Tibial artery (tissue), 4 donors: Measurements from ENCODE around the gene ATP1A1.

Source experiments
- DNase-seq, 2 donors: peaks; one replicate each; pipeline ENCODE4 v3.0.0-alpha.2; 2019
- H3K27ac ChIP-seq, 2 donors: fragments of 200-600 bp; sonication (generic) in 1 of 2; 1 replicate in 1 of 2; 2 replicates in 1 of 2; pipeline ENCODE4 v1.5.1; 2018 to 2019; ENCODE audit warnings: mild to moderate bottlenecking in 1 of 2
- H3K27me3 ChIP-seq, 2 donors: fragments of 200-600 bp; sonication (generic) in 1 of 2; one replicate each; pipeline versions ENCODE4 v1.5.1 to v1.6.0; 2016 to 2019
- H3K36me3 ChIP-seq, 3 donors: fragments of 200-600 bp; sonication (generic) in 2 of 3; one replicate each; pipeline ENCODE4 v1.5.1; 2016 to 2019; ENCODE audit warnings: mild to moderate bottlenecking in 2 of 3
- H3K4me1 ChIP-seq, 4 donors: fragments of 200-600 bp; sonication (generic) in 2 of 4; 1 replicate in 3 of 4; 2 replicates in 1 of 4; pipeline ENCODE4 v1.5.1; 2016 to 2019
- H3K4me3 ChIP-seq, 2 donors: fragments of 200-600 bp; sonication (generic) in 1 of 2; 1 replicate in 1 of 2; 2 replicates in 1 of 2; pipeline ENCODE4 v1.5.1; 2018 to 2019; ENCODE audit warnings: mild to moderate bottlenecking in 2 of 2
- H3K9me3 ChIP-seq, 3 donors: fragments of 200-600 bp; sonication (generic) in 1 of 3; one replicate each; pipeline ENCODE4 v1.5.1; 2016 to 2019
- intact Hi-C: fragments of 100-400 bp; cut with DNase I; formaldehyde crosslinking; loops from one replicate; pipeline ENCODE4 v1.15.0; 2023; ENCODE audit warnings: low total_unique reads
- TF ChIP-seq, protein P1 (sequence below), 2 experiments: fragments of 200-600 bp in 1 of 2; fragments of 450-650 bp in 1 of 2; IDR thresholded peaks; one replicate each; pipeline ENCODE4 v1.5.1; 2017 to 2019; ENCODE audit warnings: antibody characterized with exemption in 2 of 2, mild to moderate bottlenecking in 1 of 2, moderate library complexity in 1 of 2

ATP1A1 gene

GRCh38 chr1:116411784-116412479 is 38.9 kb downstream of the ATP1A1 start:
- Histone ChIP-seq H3K27me3 (no peaks in the 10 kb centered on the region), H3K36me3 (peaks cover 4 to 33% (median 10%) of the 10 kb centered on the region in 3 donors), H3K4me1 (peaks cover 0 to 8% (median 0%) of the 10 kb centered on the region in 4 donors), H3K4me3 (no peak overlapping the region), H3K9me3 (no peaks in the 10 kb centered on the region), H3K27ac (no peak overlapping the region)
- no peak for DNase-seq
- intact Hi-C loops, result loop anchor here (10.0 kb wide), 1 partner anchor 47 kb away; no protein-coding TSS in a partner anchor
- TF ChIP-seq, protein P1, sequence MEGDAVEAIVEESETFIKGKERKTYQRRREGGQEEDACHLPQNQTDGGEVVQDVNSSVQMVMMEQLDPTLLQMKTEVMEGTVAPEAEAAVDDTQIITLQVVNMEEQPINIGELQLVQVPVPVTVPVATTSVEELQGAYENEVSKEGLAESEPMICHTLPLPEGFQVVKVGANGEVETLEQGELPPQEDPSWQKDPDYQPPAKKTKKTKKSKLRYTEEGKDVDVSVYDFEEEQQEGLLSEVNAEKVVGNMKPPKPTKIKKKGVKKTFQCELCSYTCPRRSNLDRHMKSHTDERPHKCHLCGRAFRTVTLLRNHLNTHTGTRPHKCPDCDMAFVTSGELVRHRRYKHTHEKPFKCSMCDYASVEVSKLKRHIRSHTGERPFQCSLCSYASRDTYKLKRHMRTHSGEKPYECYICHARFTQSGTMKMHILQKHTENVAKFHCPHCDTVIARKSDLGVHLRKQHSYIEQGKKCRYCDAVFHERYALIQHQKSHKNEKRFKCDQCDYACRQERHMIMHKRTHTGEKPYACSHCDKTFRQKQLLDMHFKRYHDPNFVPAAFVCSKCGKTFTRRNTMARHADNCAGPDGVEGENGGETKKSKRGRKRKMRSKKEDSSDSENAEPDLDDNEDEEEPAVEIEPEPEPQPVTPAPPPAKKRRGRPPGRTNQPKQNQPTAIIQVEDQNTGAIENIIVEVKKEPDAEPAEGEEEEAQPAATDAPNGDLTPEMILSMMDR (IDR thresholded peaks at IDR 0.05), result no peak

DNA sequence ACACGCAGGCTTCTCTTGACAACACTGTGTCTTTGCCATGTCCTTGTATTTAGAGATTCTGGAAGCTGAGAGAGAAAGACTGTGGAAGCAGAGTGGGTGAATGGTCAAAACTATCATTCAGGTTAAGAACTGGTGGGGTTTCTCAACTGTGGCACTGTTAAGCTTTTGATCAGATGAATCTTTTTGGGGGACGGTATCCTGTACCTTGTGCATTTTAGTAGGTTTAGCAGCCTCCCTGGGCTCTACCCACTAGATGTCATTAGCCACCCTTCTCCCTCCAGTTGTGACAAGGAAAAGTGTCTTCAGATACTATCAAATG is 39.4 kb downstream of the ATP1A1 start:
- TF ChIP-seq, protein P1 (IDR thresholded peaks at IDR 0.05), result no peak
- peaks cover 0 to 13% (median 3%) of the 10 kb centered on the region in 4 donors for H3K4me1 ChIP-seq
- peaks cover 0 to 28% (median 5%) of the 10 kb centered on the region in 3 donors for H3K36me3 ChIP-seq
- H3K27ac ChIP-seq, result no peak overlapping the region
- intact Hi-C loops, result loop anchor here (10.0 kb wide), 1 partner anchor 48 kb away; no protein-coding TSS in a partner anchor
- H3K4me3 ChIP-seq, result no peak overlapping the region
- DNase-seq, result no peak
- no peaks in the 10 kb centered on the region for H3K9me3 ChIP-seq
- H3K27me3 ChIP-seq, result no peaks in the 10 kb centered on the region

GRCh38 chr1:116412898-116413297 is 39.9 kb downstream of the ATP1A1 start:
- DNase-seq, result no peak
- TF ChIP-seq, protein P1 (IDR thresholded peaks at IDR 0.05), result no peak
- no peak overlapping the region for H3K4me3 ChIP-seq
- peaks cover 0 to 18% (median 8%) of the 10 kb centered on the region in 4 donors for H3K4me1 ChIP-seq
- H3K36me3 ChIP-seq, result peaks cover 0 to 24% (median 0%) of the 10 kb centered on the region in 3 donors
- H3K9me3 ChIP-seq, result no peaks in the 10 kb centered on the region
- H3K27ac ChIP-seq, result no peak overlapping the region
- no peaks in the 10 kb centered on the region for H3K27me3 ChIP-seq
- intact Hi-C loops, result loop anchor here (10.0 kb wide), 1 partner anchor 48 kb away; no protein-coding TSS in a partner anchor

- Histone ChIP-seq H3K36me3 (peaks cover 0 to 18% (median 0%) of the 10 kb centered on the region in 3 donors), H3K27ac (no peak overlapping the region), H3K4me1 (peaks cover 0 to 20% (median 11%) of the 10 kb centered on the region in 4 donors), H3K27me3 (no peaks in the 10 kb centered on the region), H3K4me3 (no peak overlapping the region), H3K9me3 (no peaks in the 10 kb centered on the region)
- TF ChIP-seq, protein P1 (IDR thresholded peaks at IDR 0.05), result no peak
- intact Hi-C loops, result loop anchor here (10.0 kb wide), 1 partner anchor 49 kb away; no protein-coding TSS in a partner anchor
- no peak for DNase-seq
Measured at GRCh38 chr1:116413414-116413813, 40.4 kb downstream of the ATP1A1 start.

GRCh38 chr1:116414364-116414763 is 41.3 kb downstream of the ATP1A1 start:
- intact Hi-C loops, result loop anchor here (10.0 kb wide), 1 partner anchor 50 kb away; no protein-coding TSS in a partner anchor
- Histone ChIP-seq H3K36me3 (peaks cover 0 to 11% (median 0%) of the 10 kb centered on the region in 3 donors), H3K27ac (no peak overlapping the region), H3K4me1 (peaks cover 0 to 26% (median 14%) of the 10 kb centered on the region in 4 donors), H3K9me3 (no peaks in the 10 kb centered on the region), H3K27me3 (no peaks in the 10 kb centered on the region), H3K4me3 (no peak overlapping the region)
- TF ChIP-seq, protein P1 (IDR thresholded peaks at IDR 0.05), result no peak
- no peak for DNase-seq
